Kidney epithelial cell (primary cell): ENCODE results near the gene GTF3A. TPM values are rescaled to one million over a fixed set of nuclear protein-coding genes. Genes with fewer than 3 reads are reported as not detected.

Source experiments
- DNase-seq: peaks from one replicate; pipeline ENCODE4 v3.0.0-alpha.2; 2010; ENCODE audit warnings: low read depth
- H3K27me3 ChIP-seq: 2 replicates; pipeline ENCODE4 v1.6.0; 2011; ENCODE audit warnings: low read length; ENCODE audit not compliant: control insufficient read depth, insufficient read depth
- H3K36me3 ChIP-seq: 2 replicates; pipeline ENCODE4 v1.5.1; 2011; ENCODE audit warnings: low read length; ENCODE audit not compliant: control insufficient read depth, insufficient read depth
- H3K4me3 ChIP-seq: 2 replicates; pipeline ENCODE4 v1.5.1; 2011; ENCODE audit warnings: low read depth, mild to moderate bottlenecking, control low read depth, low read length
- total RNA-seq: library from RNA; depleted of rRNA; stranded (reverse); fragments of >200 nt; gene quantifications from 2 replicates; pipeline ENCODE4 v1.2.3, GENCODE V29; 2015
- TF ChIP-seq, protein P1 (sequence below): IDR thresholded peaks from 2 replicates; pipeline ENCODE4 v1.5.1; 2011; ENCODE audit warnings: mild to moderate bottlenecking, moderate library complexity, low read length, control low read depth, inconsistent platforms; ENCODE audit not compliant: insufficient read depth, poor library complexity, severe bottlenecking

Gene GTF3A
- total RNA-seq, 1 donor from 2014 or later: 177 TPM

DNA sequence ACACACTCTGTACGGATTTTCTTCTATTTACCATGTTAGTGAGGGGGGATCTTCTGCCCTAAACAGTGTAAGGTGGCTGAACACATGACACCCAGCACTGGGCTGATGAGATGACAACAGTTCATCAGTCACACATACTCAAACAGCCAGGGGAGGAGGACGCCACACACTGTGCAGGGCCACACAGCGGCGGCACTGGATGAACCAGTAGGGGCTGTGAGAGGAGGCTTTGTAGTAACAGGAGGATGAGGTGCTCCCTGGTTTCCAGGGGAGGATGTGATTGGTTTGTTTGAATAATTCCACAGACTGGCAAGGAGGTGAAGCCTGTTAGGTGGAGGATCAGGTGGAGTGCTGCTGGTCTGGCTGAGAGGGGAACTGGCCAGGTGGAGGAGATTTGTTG lies 16.3 kb upstream of the GTF3A start:
- H3K4me3 ChIP-seq: no peak overlapping the region
- DNase-seq: no peak
- peaks cover 4% of the 10 kb centered on the region for H3K27me3 ChIP-seq
- no peaks in the 10 kb centered on the region for H3K36me3 ChIP-seq
- TF ChIP-seq, protein P1, sequence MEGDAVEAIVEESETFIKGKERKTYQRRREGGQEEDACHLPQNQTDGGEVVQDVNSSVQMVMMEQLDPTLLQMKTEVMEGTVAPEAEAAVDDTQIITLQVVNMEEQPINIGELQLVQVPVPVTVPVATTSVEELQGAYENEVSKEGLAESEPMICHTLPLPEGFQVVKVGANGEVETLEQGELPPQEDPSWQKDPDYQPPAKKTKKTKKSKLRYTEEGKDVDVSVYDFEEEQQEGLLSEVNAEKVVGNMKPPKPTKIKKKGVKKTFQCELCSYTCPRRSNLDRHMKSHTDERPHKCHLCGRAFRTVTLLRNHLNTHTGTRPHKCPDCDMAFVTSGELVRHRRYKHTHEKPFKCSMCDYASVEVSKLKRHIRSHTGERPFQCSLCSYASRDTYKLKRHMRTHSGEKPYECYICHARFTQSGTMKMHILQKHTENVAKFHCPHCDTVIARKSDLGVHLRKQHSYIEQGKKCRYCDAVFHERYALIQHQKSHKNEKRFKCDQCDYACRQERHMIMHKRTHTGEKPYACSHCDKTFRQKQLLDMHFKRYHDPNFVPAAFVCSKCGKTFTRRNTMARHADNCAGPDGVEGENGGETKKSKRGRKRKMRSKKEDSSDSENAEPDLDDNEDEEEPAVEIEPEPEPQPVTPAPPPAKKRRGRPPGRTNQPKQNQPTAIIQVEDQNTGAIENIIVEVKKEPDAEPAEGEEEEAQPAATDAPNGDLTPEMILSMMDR: no peak

DNA sequence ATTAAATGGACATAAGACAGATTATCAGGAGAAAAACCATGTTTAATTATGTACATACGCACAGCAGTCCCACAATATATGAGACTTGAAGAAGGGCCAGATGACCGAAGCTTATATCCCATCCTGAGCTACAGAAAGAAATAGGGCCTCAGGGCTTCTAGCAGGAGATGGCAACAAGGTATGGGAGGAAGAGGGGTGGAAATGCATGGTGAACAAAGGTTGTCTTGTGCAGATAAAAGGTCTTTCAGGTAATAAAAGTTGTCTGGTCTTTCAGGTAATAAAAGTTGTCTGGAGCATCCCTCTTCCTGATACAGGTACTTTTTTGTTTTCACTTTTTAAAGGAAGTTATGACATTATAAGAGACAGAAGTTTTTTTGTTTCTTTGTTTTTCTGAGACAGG lies 15.4 kb upstream of the GTF3A start:
- H3K27me3 ChIP-seq: peaks cover 4% of the 10 kb centered on the region
- TF ChIP-seq, protein P1: no peak

DNA sequence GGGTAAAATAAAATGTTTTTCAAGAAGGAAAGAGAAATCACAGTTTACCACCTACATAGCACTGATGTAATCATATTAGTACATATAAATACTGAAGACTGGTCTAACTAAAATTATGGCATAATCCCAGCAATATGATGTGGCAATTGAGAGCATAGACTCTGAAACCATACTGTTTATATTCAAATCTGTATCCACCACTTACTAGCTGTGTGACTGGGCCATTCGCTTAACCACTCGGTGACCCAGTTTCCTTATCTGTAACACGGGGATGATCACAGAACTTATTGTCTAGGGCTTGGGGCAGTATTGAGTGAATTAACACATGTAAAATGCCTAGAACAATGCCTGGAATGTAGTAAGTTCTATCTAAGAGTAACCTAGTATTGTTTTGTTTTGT lies 13.1 kb upstream of the GTF3A start:
- Histone ChIP-seq H3K27me3 (peaks cover 7% of the 10 kb centered on the region), H3K36me3 (no peaks in the 10 kb centered on the region), H3K4me3 (no peak overlapping the region)
- TF ChIP-seq, protein P1: no peak
- DNase-seq: no peak

More for the DNA sequence above, 15.4 kb upstream of the GTF3A start:
- DNase-seq: no peak
- Histone ChIP-seq H3K4me3 (no peak overlapping the region), H3K36me3 (no peaks in the 10 kb centered on the region)

DNA sequence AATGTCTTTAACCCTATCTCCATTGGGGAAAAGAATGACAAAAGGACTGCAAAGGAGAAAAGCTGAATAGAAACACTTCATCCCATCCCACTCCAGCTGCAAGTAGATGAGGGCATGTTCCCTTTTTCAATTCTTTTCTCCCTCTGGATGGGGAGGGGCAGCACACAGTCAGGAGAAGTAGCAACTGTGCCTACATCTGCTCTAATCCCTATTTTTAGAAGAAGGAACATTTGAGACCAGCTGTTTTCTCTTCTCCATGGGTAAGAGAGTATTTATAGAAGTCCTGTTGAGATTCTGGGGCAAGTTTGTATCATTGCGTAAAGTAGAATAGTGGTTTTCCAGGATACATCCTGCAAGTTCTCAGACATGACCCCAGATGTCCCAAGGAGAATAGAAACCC lies 9.3 kb upstream of the GTF3A start:
- Histone ChIP-seq H3K4me3 (no peak overlapping the region), H3K36me3 (no peaks in the 10 kb centered on the region), H3K27me3 (peaks cover 10% of the 10 kb centered on the region)
- no peak for DNase-seq
- TF ChIP-seq, protein P1: no peak

DNA sequence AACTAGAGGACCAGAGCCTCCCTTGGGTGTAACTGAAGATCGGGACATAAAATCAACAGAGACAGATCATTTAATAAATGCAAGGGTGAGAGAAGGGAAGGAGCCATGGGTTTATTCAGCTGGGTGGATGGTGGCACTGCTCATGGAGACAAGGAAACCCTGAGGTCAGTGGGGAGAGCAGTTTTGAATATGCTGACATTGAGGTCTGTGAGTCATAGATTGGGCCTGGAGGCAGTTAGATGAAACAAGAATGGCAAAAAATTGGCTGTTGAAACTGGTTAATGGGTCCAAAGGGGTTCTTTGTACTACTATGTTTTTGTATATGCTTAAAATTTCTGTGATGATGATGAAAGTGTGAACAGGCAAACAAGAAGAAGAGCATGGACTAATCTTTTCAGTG lies 5.1 kb upstream of the GTF3A start:
- TF ChIP-seq, protein P1: no peak
- no peak for DNase-seq
- Histone ChIP-seq H3K4me3 (no peak overlapping the region), H3K36me3 (no peaks in the 10 kb centered on the region), H3K27me3 (peaks cover 6% of the 10 kb centered on the region)

DNA sequence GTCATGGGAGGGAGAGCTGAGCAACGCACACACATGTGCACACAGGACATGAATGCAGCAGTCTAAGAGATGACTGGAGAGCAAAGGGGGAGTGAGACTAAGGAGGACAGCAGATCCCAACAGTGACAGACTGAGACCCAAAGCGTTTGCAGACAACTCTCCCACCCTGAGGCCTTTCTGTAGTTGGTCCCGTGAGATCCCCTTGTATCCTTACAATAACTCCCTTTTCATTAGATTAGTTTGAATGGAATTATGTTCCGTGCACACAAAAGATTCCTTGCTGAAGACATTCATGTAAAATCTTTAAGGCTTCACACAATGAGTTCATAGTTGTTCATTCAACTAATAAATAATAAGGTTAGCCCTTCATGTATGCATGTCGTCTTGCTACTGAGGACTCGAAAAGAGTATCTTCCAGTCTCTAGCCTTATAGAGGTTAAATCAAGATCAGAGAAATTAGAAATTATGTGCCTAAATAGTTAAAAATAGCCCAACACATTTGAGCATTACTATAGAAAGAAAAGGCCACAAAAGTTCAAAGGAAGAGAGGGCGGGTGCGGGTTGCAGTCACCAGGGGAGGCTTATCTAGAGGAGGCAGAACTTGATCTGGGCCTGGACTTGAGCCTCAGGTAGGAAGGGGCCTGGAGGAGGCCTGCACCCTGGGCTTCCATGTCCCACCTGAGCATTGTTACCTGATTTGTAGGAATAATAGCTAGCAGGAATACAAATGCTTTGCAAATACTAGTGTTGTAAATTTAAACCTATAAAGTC lies 3.1 kb upstream of the GTF3A start:
- TF ChIP-seq, protein P1: no peak
- DNase-seq: no peak
- H3K36me3 ChIP-seq: no peaks in the 10 kb centered on the region
- H3K27me3 ChIP-seq: peaks cover 3% of the 10 kb centered on the region
- H3K4me3 ChIP-seq: no peak overlapping the region
